Type B pancreatic cell (in vitro differentiated cells): ENCODE data around the gene FCHO2. TPM values are rescaled to one million over a fixed set of nuclear protein-coding genes. Genes with fewer than 3 reads are reported as not detected.

Experiments used
- DNase-seq: peaks from one replicate; pipeline ENCODE4 v3.0.0; 2021; ENCODE audit warnings: mixed read lengths; ENCODE audit not compliant: unreplicated experiment; ENCODE audit errors: extremely low spot score
- H3K27ac Mint-ChIP-seq: 2 replicates; pipeline ENCODE4 v1.8.0; 2021; ENCODE audit warnings: mild to moderate bottlenecking, mixed read lengths
- H3K27me3 Mint-ChIP-seq: 2 replicates; pipeline ENCODE4 v1.8.0; 2021; ENCODE audit warnings: mixed read lengths
- H3K36me3 Mint-ChIP-seq: 2 replicates; pipeline ENCODE4 v1.8.0; 2021; ENCODE audit warnings: mixed read lengths
- H3K4me1 Mint-ChIP-seq: one replicate; pipeline ENCODE4 v1.8.0; 2021; ENCODE audit warnings: mixed read lengths; ENCODE audit not compliant: unreplicated experiment
- H3K4me3 Mint-ChIP-seq: 2 replicates; pipeline ENCODE4 v1.8.0; 2021; ENCODE audit warnings: mild to moderate bottlenecking, mixed read lengths
- H3K9me3 Mint-ChIP-seq: 2 replicates; pipeline ENCODE4 v1.8.0; 2021; ENCODE audit warnings: mixed read lengths
- CTCF ChIP-seq: fragments of 200-600 bp; sonication (generic); conservative IDR thresholded peaks from 2 replicates; pipeline ENCODE4 v1.5.0; 2021; ENCODE audit warnings: antibody characterized with exemption, mild to moderate bottlenecking
- total RNA-seq: library from RNA; stranded (reverse); gene quantifications from 2 replicates; pipeline ENCODE4 v1.2.1, GENCODE V29; 2021; ENCODE audit warnings: low replicate concordance

FCHO2 gene
- total RNA-seq, 1 donor from 2014 or later: 22.8 TPM

GRCh38 chr5:73135021-73135420 is 179.2 kb downstream of the FCHO2 start:
- Mint-ChIP-seq H3K4me3 (no peak overlapping the region), H3K4me1 (peaks cover 9% of the 10 kb centered on the region), H3K27me3 (peaks cover 19% of the 10 kb centered on the region), H3K36me3 (no peaks in the 10 kb centered on the region), H3K27ac (no peak overlapping the region), H3K9me3 (no peaks in the 10 kb centered on the region)
- no peak for TF ChIP-seq CTCF
- no peak for DNase-seq

GRCh38 chr5:73135429-73136054 is 179.7 kb downstream of the FCHO2 start:
- Mint-ChIP-seq H3K27me3 (peaks cover 15% of the 10 kb centered on the region), H3K4me3 (no peak overlapping the region), H3K4me1 (peaks cover 9% of the 10 kb centered on the region), H3K36me3 (no peaks in the 10 kb centered on the region), H3K9me3 (no peaks in the 10 kb centered on the region), H3K27ac (no peak overlapping the region)
- peak; percentile 65 for TF ChIP-seq CTCF
- DNase-seq: no peak

GRCh38 chr5:73136055-73136562 is 180.3 kb downstream of the FCHO2 start:
- no peak for DNase-seq
- no peak for TF ChIP-seq CTCF
- no peaks in the 10 kb centered on the region for H3K9me3 Mint-ChIP-seq
- no peak overlapping the region for H3K4me3 Mint-ChIP-seq
- no peak overlapping the region for H3K27ac Mint-ChIP-seq
- H3K36me3 Mint-ChIP-seq: no peaks in the 10 kb centered on the region
- peaks cover 11% of the 10 kb centered on the region for H3K27me3 Mint-ChIP-seq
- peaks cover 9% of the 10 kb centered on the region for H3K4me1 Mint-ChIP-seq

- no peak overlapping the region for H3K4me3 Mint-ChIP-seq
- H3K27me3 Mint-ChIP-seq: peaks cover 6% of the 10 kb centered on the region
- no peak overlapping the region for H3K27ac Mint-ChIP-seq
- H3K4me1 Mint-ChIP-seq: peaks cover 5% of the 10 kb centered on the region
- no peaks in the 10 kb centered on the region for H3K9me3 Mint-ChIP-seq
- no peak for TF ChIP-seq CTCF
- no peaks in the 10 kb centered on the region for H3K36me3 Mint-ChIP-seq
- no peak for DNase-seq
Observed at GRCh38 chr5:73137563-73138530, 182.0 kb downstream of the FCHO2 start.

GRCh38 chr5:73139485-73139884 is 183.6 kb downstream of the FCHO2 start:
- no peak overlapping the region for H3K27ac Mint-ChIP-seq
- no peak for TF ChIP-seq CTCF
- peaks cover 5% of the 10 kb centered on the region for H3K4me1 Mint-ChIP-seq
- no peaks in the 10 kb centered on the region for H3K9me3 Mint-ChIP-seq
- no peak for DNase-seq
- no peaks in the 10 kb centered on the region for H3K36me3 Mint-ChIP-seq
- peaks cover 4% of the 10 kb centered on the region for H3K27me3 Mint-ChIP-seq
- no peak overlapping the region for H3K4me3 Mint-ChIP-seq

Other genes starting within 250 kb of the FCHO2 start
- 113 and 131 TPM in 2 replicates for gene TNPO1, start 139.4 kb upstream of the FCHO2 start, total RNA-seq
- gene TMEM171, start 164.5 kb downstream of the FCHO2 start, total RNA-seq: 0.38 and 1.3 TPM in 2 replicates
- gene TMEM174, start 217.2 kb downstream of the FCHO2 start, total RNA-seq: not detected in 2 replicates